GM18499 (cell line): ENCODE results near the gene DOP1B.
"Not testable (repeated sequence)": the region's sequence is repeated elsewhere in the genome, so short reads cannot be mapped to it uniquely, and the experiment has no call there.

Source experiments
- ATAC-seq: cut with Tn5 transposase; IDR thresholded peaks from one replicate; pipeline ENCODE4 v1.9.1; 2021; ENCODE audit warnings: moderate number of reproducible peaks; ENCODE audit not compliant: insufficient read depth, unreplicated experiment

Gene DOP1B

GRCh38 chr21:36156815-36157670, at the start of gene DOP1B:
TSS of gene DOP1B (plus strand) at chr21:36156824. CDS start at chr21:36164734, 7,910 bp downstream.
- ATAC-seq, result peak; percentile 14

GRCh38 chr21:36109868-36110267, 46.8 kb upstream of the DOP1B start:
- ATAC-seq, result no peak

GRCh38 chr21:36111238-36111637, 45.4 kb upstream of the DOP1B start:
- ATAC-seq, result no peak

GRCh38 chr21:36113647-36114428, 42.8 kb upstream of the DOP1B start:
- no peak for ATAC-seq

GRCh38 chr21:36115138-36115730, 41.4 kb upstream of the DOP1B start:
- ATAC-seq, result no peak

- no peak for ATAC-seq
Observed at GRCh38 chr21:36117286-36117741, 39.3 kb upstream of the DOP1B start.

GRCh38 chr21:36120304-36120888, 36.2 kb upstream of the DOP1B start:
- ATAC-seq, result no peak

GRCh38 chr21:36122977-36123376, 33.6 kb upstream of the DOP1B start:
- ATAC-seq, result no peak

- ATAC-seq, result no peak
Observed at GRCh38 chr21:36124395-36124794, 32.2 kb upstream of the DOP1B start.

GRCh38 chr21:36125512-36126207, 31.0 kb upstream of the DOP1B start:
- peak; percentile 55 for ATAC-seq

- ATAC-seq, result no peak
Observed at GRCh38 chr21:36126208-36126565, 30.4 kb upstream of the DOP1B start.

- no peak for ATAC-seq
Observed at GRCh38 chr21:36126621-36127110, 30.0 kb upstream of the DOP1B start.

GRCh38 chr21:36127250-36127904, 29.2 kb upstream of the DOP1B start:
- ATAC-seq, result no peak

GRCh38 chr21:36127977-36128376, 28.6 kb upstream of the DOP1B start:
- no peak for ATAC-seq

GRCh38 chr21:36129219-36129618, 27.4 kb upstream of the DOP1B start:
- no peak for ATAC-seq

- not testable (repeated sequence) for ATAC-seq
Observed at GRCh38 chr21:36130414-36130762, 26.2 kb upstream of the DOP1B start.

GRCh38 chr21:36130839-36131238, 25.8 kb upstream of the DOP1B start:
- ATAC-seq, result not testable (repeated sequence)

GRCh38 chr21:36132696-36133095, 23.9 kb upstream of the DOP1B start:
- ATAC-seq, result no peak

- no peak for ATAC-seq
Observed at GRCh38 chr21:36134803-36135390, 21.7 kb upstream of the DOP1B start, which contains the start of gene CBR3. TSS of gene CBR3 (plus strand) at chr21:36135079. CDS start at chr21:36135193, 114 bp downstream.
